ACC112 (cell line): ENCODE measurements around the gene CD163.
"Not testable (repeated sequence)": the region's sequence is repeated elsewhere in the genome, so short reads cannot be mapped to it uniquely, and the experiment has no call there.

Experiments
- H2AFZ ChIP-seq: fragments of 200-600 bp; sonication (generic); one replicate; pipeline ENCODE4 v1.6.0; 2017; ENCODE audit warnings: antibody characterized with exemption, low read length; ENCODE audit not compliant: unreplicated experiment
- H3K27ac ChIP-seq: fragments of 200-600 bp; sonication (generic); 2 replicates; pipeline ENCODE4 v1.5.1; 2014; ENCODE audit warnings: low read depth, mild to moderate bottlenecking, antibody characterized with exemption, low read length, moderate library complexity
- H3K27me3 ChIP-seq: fragments of 200-600 bp; sonication (generic); 2 replicates; pipeline ENCODE4 v1.6.1; 2014; ENCODE audit warnings: mild to moderate bottlenecking, antibody characterized with exemption, low read length, moderate library complexity, mixed read lengths; ENCODE audit not compliant: insufficient read depth
- H3K36me3 ChIP-seq: fragments of 200-600 bp; sonication (generic); 2 replicates; pipeline ENCODE4 v1.6.1; 2016; ENCODE audit warnings: mild to moderate bottlenecking, antibody characterized with exemption, low read length, moderate library complexity, mixed read lengths; ENCODE audit not compliant: insufficient read depth
- H3K4me1 ChIP-seq: fragments of 200-600 bp; sonication (generic); one replicate; pipeline ENCODE4 v1.6.1; 2016; ENCODE audit warnings: low read length, mixed read lengths; ENCODE audit not compliant: insufficient read depth, unreplicated experiment, control insufficient read depth
- H3K4me3 ChIP-seq: fragments of 200-600 bp; sonication (generic); 2 replicates; pipeline ENCODE4 v1.5.1; 2014; ENCODE audit warnings: mild to moderate bottlenecking, low read depth, low read length
- H3K79me2 ChIP-seq: fragments of 200-600 bp; sonication (generic); one replicate; pipeline ENCODE4 v1.6.0; 2016; ENCODE audit warnings: low read length; ENCODE audit not compliant: control insufficient read depth, unreplicated experiment, insufficient read depth

Gene CD163

GRCh38 chr12:7450667-7451066 is 52.9 kb downstream of the CD163 start:
- H3K4me3 ChIP-seq: no peak overlapping the region
- no peak overlapping the region for H2AFZ ChIP-seq
- no peak overlapping the region for H3K27ac ChIP-seq
- no peaks in the 10 kb centered on the region for H3K27me3 ChIP-seq
- no peaks in the 10 kb centered on the region for H3K79me2 ChIP-seq
- H3K4me1 ChIP-seq: no peaks in the 10 kb centered on the region
- H3K36me3 ChIP-seq: no peaks in the 10 kb centered on the region

- no peaks in the 10 kb centered on the region for H3K4me1 ChIP-seq
- no peak overlapping the region for H2AFZ ChIP-seq
- no peaks in the 10 kb centered on the region for H3K36me3 ChIP-seq
- no peak overlapping the region for H3K4me3 ChIP-seq
- H3K27ac ChIP-seq: no peak overlapping the region
- H3K27me3 ChIP-seq: 0 out of 2 replicates have a peak, but pooled peaks cover 3% of the 10 kb centered on the region
- H3K79me2 ChIP-seq: no peaks in the 10 kb centered on the region
Measured at GRCh38 chr12:7448099-7448498, 55.5 kb downstream of the CD163 start.

- peaks cover 26% of the 10 kb centered on the region for H3K27me3 ChIP-seq
- H3K4me1 ChIP-seq: no peaks in the 10 kb centered on the region
- H2AFZ ChIP-seq: no peak overlapping the region
- no peak overlapping the region for H3K27ac ChIP-seq
- H3K79me2 ChIP-seq: no peaks in the 10 kb centered on the region
- H3K36me3 ChIP-seq: no peaks in the 10 kb centered on the region
- H3K4me3 ChIP-seq: no peak overlapping the region
Measured at GRCh38 chr12:7444537-7444936, 59.0 kb downstream of the CD163 start.

GRCh38 chr12:7444076-7444475 is 59.5 kb downstream of the CD163 start, which contains the start of gene CD163L1:
TSS of gene CD163L1 (minus strand) at chr12:7444153. CDS start at chr12:7444127, 26 bp downstream.
- no peak within 1 kb of the TSS for H3K27ac ChIP-seq
- peaks cover 28% of the 10 kb centered on the region for H3K27me3 ChIP-seq
- no peak within 1 kb of the TSS for H2AFZ ChIP-seq
- H3K4me3 ChIP-seq: no peak within 1 kb of the TSS
- no peaks in the 10 kb centered on the region for H3K36me3 ChIP-seq
- no peaks in the 10 kb centered on the region for H3K4me1 ChIP-seq
- no peaks in the 10 kb centered on the region for H3K79me2 ChIP-seq

DNA sequence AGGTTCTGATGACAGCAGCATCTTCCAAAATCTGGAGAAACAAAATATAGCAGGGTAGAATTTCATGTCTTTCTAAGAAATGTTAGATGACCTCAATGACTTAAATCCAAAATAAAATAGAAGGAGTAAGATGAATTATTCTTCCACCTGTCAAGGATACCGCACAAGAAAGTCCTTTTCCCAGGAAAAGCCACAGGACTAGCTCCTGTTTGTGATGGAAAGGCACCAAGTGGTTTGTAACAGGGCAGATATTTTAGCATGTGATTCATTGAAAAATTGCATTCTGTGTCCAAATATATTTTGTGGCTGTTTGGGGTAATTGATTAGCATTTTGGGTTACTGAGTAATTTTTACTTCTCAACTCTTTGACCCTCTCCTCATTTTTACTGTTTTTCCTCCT is 62.4 kb downstream of the CD163 start:
- H3K27me3 ChIP-seq: peaks cover 28% of the 10 kb centered on the region
- no peaks in the 10 kb centered on the region for H3K36me3 ChIP-seq
- no peaks in the 10 kb centered on the region for H3K4me1 ChIP-seq
- no peak overlapping the region for H3K4me3 ChIP-seq
- no peaks in the 10 kb centered on the region for H3K79me2 ChIP-seq
- no peak overlapping the region for H3K27ac ChIP-seq
- H2AFZ ChIP-seq: no peak overlapping the region

DNA sequence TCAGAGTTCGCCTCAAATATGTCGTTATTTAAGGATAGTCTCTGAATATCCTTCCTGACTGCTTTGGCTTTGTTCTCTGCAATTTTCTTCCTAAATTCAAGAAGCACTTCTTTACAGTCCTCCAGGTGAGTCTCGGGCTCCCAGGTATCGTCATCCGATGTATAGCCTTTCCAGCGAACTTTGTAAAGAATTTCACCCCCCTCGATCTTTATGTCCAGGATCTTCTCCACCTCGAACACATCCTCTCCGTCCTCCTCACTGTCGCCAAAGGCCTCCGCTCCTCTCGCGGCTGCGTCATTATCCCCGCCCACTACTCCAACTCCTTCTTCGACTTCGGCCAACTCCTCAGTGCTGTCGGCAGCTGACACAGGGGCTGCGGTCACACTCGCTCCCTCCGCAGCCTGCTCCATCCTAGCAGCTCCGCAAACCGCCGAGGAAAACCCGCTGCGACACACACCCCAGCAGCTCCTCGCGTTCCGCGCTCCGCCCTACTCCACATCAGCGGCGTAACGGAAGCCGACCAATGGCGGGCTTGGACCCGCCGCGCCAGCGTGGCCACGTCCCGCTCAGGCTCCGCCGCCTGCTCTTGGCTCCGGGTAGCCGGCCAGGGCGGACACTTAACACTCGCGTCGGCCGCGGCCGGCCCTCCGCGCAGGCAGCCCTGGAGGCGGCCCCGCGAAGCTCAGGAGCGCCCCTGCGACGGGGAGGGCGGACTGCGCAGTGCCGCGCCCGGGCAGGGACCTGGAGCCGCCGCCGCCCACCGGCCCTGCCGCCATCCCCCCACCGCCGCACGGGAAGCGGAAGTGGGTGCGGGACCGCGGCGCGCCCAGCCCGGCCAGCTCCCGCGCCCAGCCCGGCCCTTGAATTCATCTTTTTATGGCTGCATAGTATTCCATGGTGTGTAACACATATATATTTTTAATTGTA is 63.7 kb downstream of the CD163 start:
- Histone ChIP-seq H3K36me3 (no peaks in the 10 kb centered on the region), H3K27ac (no peak overlapping the region), H2AFZ (peak overlapping the region; percentile 53), H3K4me1 (no peaks in the 10 kb centered on the region), H3K79me2 (no peaks in the 10 kb centered on the region), H3K4me3 (peak overlapping the region; percentile 74), H3K27me3 (peaks cover 28% of the 10 kb centered on the region)

DNA sequence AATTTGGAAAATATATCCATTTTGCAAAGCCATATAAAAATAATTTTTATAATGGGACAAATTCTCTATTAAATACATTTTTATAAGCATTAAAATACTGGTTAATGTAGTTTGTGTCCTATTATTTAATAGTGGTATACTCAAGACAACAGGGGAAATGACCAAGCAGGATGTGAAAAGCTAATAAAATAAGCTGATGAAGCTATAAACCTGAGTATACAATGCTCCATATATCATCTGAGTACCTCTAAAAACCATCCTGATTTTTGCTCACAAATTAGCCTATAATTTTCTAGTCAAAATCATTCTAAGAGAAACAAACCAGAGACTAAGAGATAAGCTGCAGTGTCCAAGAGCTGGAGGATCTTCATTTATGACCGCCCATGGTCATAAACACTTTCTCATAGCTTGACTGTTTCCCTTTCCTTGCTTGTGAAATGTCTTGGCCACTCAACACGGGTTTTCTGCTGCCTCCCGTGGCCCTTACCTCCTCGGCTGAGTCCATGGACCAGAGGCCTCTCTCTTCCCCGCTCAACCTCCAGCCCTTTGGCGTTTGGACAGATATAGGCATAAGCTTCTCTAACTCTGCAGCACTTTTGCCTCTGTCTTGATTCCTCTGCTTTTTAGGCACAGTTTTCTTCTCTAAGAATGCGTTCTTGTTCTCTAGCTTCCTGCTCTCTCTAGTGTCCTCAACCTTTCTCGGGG is 65.1 kb downstream of the CD163 start:
- H2AFZ ChIP-seq, H3K27ac ChIP-seq, H3K36me3 ChIP-seq, H3K4me3 ChIP-seq, H3K4me1 ChIP-seq, H3K79me2 ChIP-seq: not testable (repeated sequence)
- H3K27me3 ChIP-seq: peaks cover 24% of the 10 kb centered on the region

GRCh38 chr12:7437494-7437893 is 66.1 kb downstream of the CD163 start:
- H3K36me3 ChIP-seq, H3K4me1 ChIP-seq, H3K27ac ChIP-seq, H2AFZ ChIP-seq, H3K79me2 ChIP-seq, H3K4me3 ChIP-seq: not testable (repeated sequence)
- peaks cover 24% of the 10 kb centered on the region for H3K27me3 ChIP-seq

DNA sequence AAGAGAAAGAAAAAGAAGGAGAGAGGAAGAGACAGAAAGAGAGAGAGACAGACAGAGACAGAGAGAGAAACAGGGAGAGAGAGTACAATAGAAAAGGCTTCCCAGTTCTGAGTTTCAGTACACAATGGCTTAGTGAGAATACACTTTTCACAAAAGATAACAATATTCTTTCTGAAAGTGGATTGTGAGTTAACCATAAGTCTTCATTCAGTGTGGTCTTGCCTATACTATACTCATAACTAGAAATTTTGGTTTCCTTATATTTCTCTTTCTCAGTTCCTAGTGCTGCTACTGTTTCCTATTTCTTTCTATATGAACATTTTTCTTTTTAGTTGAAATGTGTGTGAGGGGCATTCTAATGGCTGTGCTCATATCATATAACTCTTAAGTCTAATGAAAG is 68.9 kb downstream of the CD163 start:
- H3K4me1 ChIP-seq: peaks cover 9% of the 10 kb centered on the region
- no peak overlapping the region for H3K4me3 ChIP-seq
- no peak overlapping the region for H2AFZ ChIP-seq
- no peaks in the 10 kb centered on the region for H3K79me2 ChIP-seq
- peaks cover 4% of the 10 kb centered on the region; the same call in 1 of the 2 replicates for H3K27me3 ChIP-seq
- no peaks in the 10 kb centered on the region for H3K36me3 ChIP-seq
- no peak overlapping the region for H3K27ac ChIP-seq

DNA sequence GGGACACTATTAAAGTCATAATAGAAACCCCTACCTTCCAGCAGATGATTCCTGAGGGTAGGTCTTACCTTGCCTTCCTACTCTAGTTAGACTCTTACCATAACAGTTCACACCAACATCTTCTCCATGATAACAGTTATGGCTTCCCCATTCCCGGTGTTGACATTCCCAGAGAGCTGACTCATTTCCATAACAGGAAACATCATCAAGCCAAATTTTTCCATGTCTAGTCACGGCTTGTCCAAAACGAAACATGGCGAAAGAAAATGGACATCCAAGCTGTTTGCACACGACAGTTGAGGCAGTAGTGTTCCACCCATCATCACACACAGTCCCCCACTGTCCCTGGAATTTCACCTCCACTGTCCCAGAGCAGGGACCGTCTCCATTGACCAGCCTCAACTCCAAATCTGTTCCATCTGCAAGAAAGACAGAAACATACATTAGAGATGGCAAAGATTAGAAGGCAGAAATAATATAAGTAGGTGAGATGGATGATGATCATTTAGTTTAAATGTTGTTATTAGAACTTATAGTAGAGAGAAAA is 70.2 kb downstream of the CD163 start:
- Histone ChIP-seq H3K27me3 (no peaks in the 10 kb centered on the region), H2AFZ (peak overlapping the region; percentile 56), H3K4me1 (peaks cover 9% of the 10 kb centered on the region), H3K36me3 (no peaks in the 10 kb centered on the region), H3K79me2 (no peaks in the 10 kb centered on the region), H3K4me3 (no peak overlapping the region), H3K27ac (peak overlapping the region; percentile 38)
